OCI-LY7 (cell line): Measurements from ENCODE around the gene TREML1. TPM values are rescaled to one million over a fixed set of nuclear protein-coding genes. Genes with fewer than 3 reads are reported as not detected.

ENCODE experiments used
- Bru-seq: library from RNA; stranded (reverse); fragments of 400-500 nt; gene quantifications from one replicate; lab custom pipeline; 2021; lab: Mats Ljungman, UMichigan
- BruChase-seq, 2 experiments: library from RNA; stranded (reverse); fragments of 400-500 nt; gene quantifications; one replicate each; lab custom pipeline; 2021; lab: Mats Ljungman, UMichigan
- BruUV-seq: library from RNA; stranded (reverse); fragments of 400-500 nt; replicated peaks from 2 replicates; lab custom pipeline; 2021; lab: Mats Ljungman, UMichigan
- CTCF ChIA-PET: fragments of 300-600 bp; sonication (Branson Sonifier 250); formaldehyde crosslinking; loops from one replicate; lab custom pipeline; 2022; ENCODE audit warnings: antibody characterized with exemption; ENCODE audit not compliant: unreplicated experiment; lab: Charles Lee
- POLR2A ChIA-PET: fragments of 300-600 bp; sonication (Branson Sonifier 250); formaldehyde crosslinking; loops from one replicate; lab custom pipeline; 2022; ENCODE audit warnings: antibody characterized with exemption; lab: Charles Lee
- DNase-seq: peaks from one replicate; pipeline ENCODE4 v3.0.0-alpha.2; 2015; ENCODE audit warnings: low spot score
- H2AFZ ChIP-seq: fragments of 200-600 bp; sonication (generic), shearing (Covaris generic); 2 replicates; pipeline ENCODE4 v1.6.1; 2014; ENCODE audit warnings: mild to moderate bottlenecking, antibody characterized with exemption, low read length, moderate library complexity
- H3K27ac ChIP-seq: fragments of 200-600 bp; sonication (generic); 2 replicates; pipeline ENCODE4 v1.5.1; 2014; ENCODE audit warnings: mixed run types, low read depth, mild to moderate bottlenecking, moderate library complexity, low read length, inconsistent platforms; ENCODE audit not compliant: poor library complexity, severe bottlenecking
- H3K36me3 ChIP-seq: fragments of 200-600 bp; sonication (generic); 2 replicates; pipeline ENCODE4 v1.6.1; 2014; ENCODE audit warnings: mild to moderate bottlenecking, antibody characterized with exemption, low read length, moderate library complexity, mixed read lengths; ENCODE audit not compliant: insufficient read depth
- H3K4me1 ChIP-seq: fragments of 200-600 bp; sonication (generic); 2 replicates; pipeline ENCODE4 v1.5.1; 2014; ENCODE audit warnings: mild to moderate bottlenecking, low read length; ENCODE audit not compliant: insufficient read depth, poor library complexity, severe bottlenecking
- H3K4me2 ChIP-seq: fragments of 200-600 bp; sonication (generic); 2 replicates; pipeline ENCODE4 v1.6.1; 2014; ENCODE audit warnings: mild to moderate bottlenecking, low read length
- H3K4me3 ChIP-seq: fragments of 200-600 bp; sonication (generic); 2 replicates; pipeline ENCODE4 v1.5.1; 2014; ENCODE audit warnings: mild to moderate bottlenecking, low read depth, low read length; ENCODE audit not compliant: poor library complexity, severe bottlenecking
- H3K79me2 ChIP-seq: fragments of 200-600 bp; sonication (generic); 2 replicates; pipeline ENCODE4 v1.6.1; 2016; ENCODE audit warnings: low read depth, mild to moderate bottlenecking, low read length, moderate library complexity, mixed read lengths; ENCODE audit not compliant: insufficient read depth
- H3K9me2 ChIP-seq: fragments of 200-600 bp; sonication (generic); 2 replicates; pipeline ENCODE4 v1.6.1; 2016; ENCODE audit warnings: mild to moderate bottlenecking, low read length, mixed read lengths; ENCODE audit not compliant: insufficient read depth
- H3K9me3 ChIP-seq: fragments of 200-600 bp; sonication (generic); 2 replicates; pipeline ENCODE4 v1.6.1; 2014; ENCODE audit warnings: mild to moderate bottlenecking, mixed run types, low read length, mixed read lengths
- H4K20me1 ChIP-seq: fragments of 200-600 bp; sonication (generic); 2 replicates; pipeline ENCODE4 v1.6.1; 2014; ENCODE audit warnings: mild to moderate bottlenecking, antibody characterized with exemption, low read length, moderate library complexity, mixed read lengths; ENCODE audit not compliant: insufficient read depth
- CTCF ChIP-seq: fragments of 200-600 bp; sonication (generic); conservative IDR thresholded peaks from 2 replicates; pipeline ENCODE4 v1.5.1; 2014; ENCODE audit warnings: mild to moderate bottlenecking, antibody characterized with exemption, low read length, moderate library complexity, mixed read lengths
- EZH2phosphoT487 ChIP-seq: fragments of 200-600 bp; sonication (generic); IDR thresholded peaks from 2 replicates; pipeline ENCODE4 v1.6.1; 2018; ENCODE audit warnings: low read depth, borderline replicate concordance, mild to moderate bottlenecking, mixed run types, antibody characterized with exemption, low read length, moderate library complexity, mixed read lengths
- intact Hi-C: fragments of 100-400 bp; cut with micrococcal nuclease; formaldehyde crosslinking; loops from one replicate; pipeline ENCODE4 v1.10.0; 2022; ENCODE audit not compliant: unreplicated experiment
- long read RNA-seq: library from polyadenylated mRNA; stranded (forward); transcript quantifications from one replicate; pipeline ENCODE4 v2.0.0, GENCODE V29; 2022
- total RNA-seq, 2 experiments: library from RNA; depleted of rRNA in 1 of 2; stranded (reverse); fragments of >200 nt in 1 of 2; shearing (Covaris generic) in 1 of 2; gene quantifications; 2 replicates each; pipeline ENCODE4 v1.2.3, GENCODE V29; 2014 to 2022

Gene TREML1
- total RNA-seq (2014; rRNA removed; shearing (Covaris generic)): not detected in 2 replicates
- not detected in 2 replicates for total RNA-seq (2022)
- Bru-seq, nascent RNA: not detected
- not detected for BruChase-seq, experiment 1, labeled RNA remaining after a 6-hour chase
- BruChase-seq, experiment 2, labeled RNA remaining after a 2-hour chase: not detected
- long read RNA-seq: 0 reads

GRCh38 chr6:41153992-41154625 lies at the start of gene TREML1:
TREML1 (minus strand) TSS chr6:41154347; CDS start chr6:41154288, 59 bp downstream.
- H3K4me3 ChIP-seq: no peak within 1 kb of the TSS
- BruUV-seq: no TSS peak
- no peak within 1 kb of the TSS for H3K27ac ChIP-seq
- H3K9me3 ChIP-seq: no peaks in the 10 kb centered on the region
- no peak for DNase-seq
- TF ChIP-seq CTCF: no peak
- TF ChIP-seq EZH2phosphoT487: no peak
- no peaks in the 10 kb centered on the region for H4K20me1 ChIP-seq
- no peak within 1 kb of the TSS for H2AFZ ChIP-seq
- no peaks in the 10 kb centered on the region for H3K79me2 ChIP-seq
- no peaks in the 10 kb centered on the region for H3K36me3 ChIP-seq
- ChIA-PET POLR2A (no interaction called here), CTCF (no interaction called here)
- no peak within 1 kb of the TSS for H3K4me2 ChIP-seq
- no peaks in the 10 kb centered on the region for H3K4me1 ChIP-seq
- no peaks in the 10 kb centered on the region for H3K9me2 ChIP-seq
- intact Hi-C loops: no loop called here

- peaks cover 7% of the 10 kb centered on the region; the same call in 1 of the 2 replicates for H3K79me2 ChIP-seq
- no peaks in the 10 kb centered on the region; the same call in 1 of the 2 replicates for H3K9me3 ChIP-seq
- H2AFZ ChIP-seq: peak overlapping the region; percentile 49; the same call in 1 of the 2 replicates
- no peaks in the 10 kb centered on the region for H3K9me2 ChIP-seq
- peaks cover 49% of the 10 kb centered on the region for H3K4me1 ChIP-seq
- peak; percentile 35 for DNase-seq
- H3K27ac ChIP-seq: peak overlapping the region; percentile 95
- H3K36me3 ChIP-seq: peaks cover 14% of the 10 kb centered on the region
- H4K20me1 ChIP-seq: no peaks in the 10 kb centered on the region
- CTCF ChIA-PET: no interaction called here
- intact Hi-C loops: loop anchor here (2.0 to 5.0 kb wide), 2 partner anchors 116 to 129 kb away; partner anchors contain the start of genes NFYA and OARD1
- no peak for TF ChIP-seq EZH2phosphoT487
- peak overlapping the region; percentile 83 for H3K4me2 ChIP-seq
- no TSS peak for BruUV-seq
- H3K4me3 ChIP-seq: peak overlapping the region; percentile 65
- POLR2A ChIA-PET: interaction anchor here (1.1 to 1.5 kb wide), 3 partner anchors 9 to 19 kb away, joined by 3 to 7 read pairs (median 4); no protein-coding TSS in a partner anchor
Measured at GRCh38 chr6:41201764-41202173, 47.6 kb upstream of the TREML1 start.

- intact Hi-C loops: loop anchor here (2.0 to 5.0 kb wide), 2 partner anchors 116 to 128 kb away; partner anchors contain the start of genes NFYA and OARD1
Measured at GRCh38 chr6:41200901-41201763, 47.0 kb upstream of the TREML1 start, which contains the start of gene TREML2. TREML2 (minus strand) TSS chr6:41201149; CDS start chr6:41201008, 141 bp downstream.

More at GRCh38 chr6:41200901-41201763, 47.0 kb upstream of the TREML1 start, which contains the start of gene TREML2:
- POLR2A ChIA-PET: interaction anchor here (0.6 to 1.8 kb wide), 14 partner anchors 8 to 966 kb away, joined by 3 to 9 read pairs (median 3); partner anchors contain the start of genes NFYA and OARD1
- Histone ChIP-seq H2AFZ (peak within 1 kb of the TSS; percentile 49; the same call in 1 of the 2 replicates), H3K4me2 (peak within 1 kb of the TSS; percentile 83), H3K79me2 (peaks cover 7% of the 10 kb centered on the region; the same call in 1 of the 2 replicates), H3K4me1 (peaks cover 49% of the 10 kb centered on the region), H4K20me1 (no peaks in the 10 kb centered on the region), H3K9me2 (no peaks in the 10 kb centered on the region), H3K9me3 (no peaks in the 10 kb centered on the region), H3K36me3 (peaks cover 18% of the 10 kb centered on the region), H3K4me3 (peak within 1 kb of the TSS; percentile 65), H3K27ac (peak within 1 kb of the TSS; percentile 95)
- CTCF ChIA-PET: interaction anchor here (1.1 to 1.7 kb wide), 2 partner anchors 16 to 20 kb away, joined by 3 to 4 read pairs; no protein-coding TSS in a partner anchor
- DNase-seq: peak; percentile 87
- BruUV-seq: no TSS peak
- TF ChIP-seq CTCF: no peak
- TF ChIP-seq EZH2phosphoT487: no peak
